Measurements from ENCODE around the gene ZDHHC13.

The ZDHHC13 gene

GRCh38 chr11:19187833-19188258, 70.9 kb downstream of the ZDHHC13 start:
- H3K4me1 ChIP-seq (ENCODE audit: insufficient read depth, low read length, severe bottlenecking), result no peaks in the 10 kb centered on the region
- no peak overlapping the region for H2AFZ ChIP-seq (ENCODE audit: low read length)
- no peak overlapping the region for H3K4me2 ChIP-seq (ENCODE audit: low read length)
- H3K36me3 ChIP-seq (ENCODE audit: insufficient read depth, low read length), result no peaks in the 10 kb centered on the region
- H3K9me3 ChIP-seq (ENCODE audit: low read length), result no peaks in the 10 kb centered on the region
- H4K20me1 ChIP-seq (ENCODE audit: insufficient read depth, low read length), result no peaks in the 10 kb centered on the region
- no peaks in the 10 kb centered on the region for H3F3A ChIP-seq (ENCODE audit: insufficient read depth, low read length)
- no peak overlapping the region for H3K4me3 ChIP-seq (ENCODE audit: low read depth, low read length, poor library complexity, severe bottlenecking)
- no peaks in the 10 kb centered on the region for H3K9me2 ChIP-seq (ENCODE audit: low read depth, low read length)
- TF ChIP-seq EZH2 (IDR thresholded peaks at IDR 0.05; ENCODE audit: borderline replicate concordance, low read length), result no peak
- no peak for TF ChIP-seq CTCF (IDR thresholded peaks at IDR 0.05; ENCODE audit: low read length)
- H3K27ac ChIP-seq (ENCODE audit: low read depth, low read length, poor library complexity, severe bottlenecking), result no peak overlapping the region
- no peaks in the 10 kb centered on the region for H3K27me3 ChIP-seq (ENCODE audit: insufficient read depth, low read length)
- H3K79me2 ChIP-seq (ENCODE audit: insufficient read depth, low read length), result no peaks in the 10 kb centered on the region
- H3K9ac ChIP-seq (ENCODE audit: low read length), result no peak overlapping the region

GRCh38 chr11:19191530-19192169, 74.7 kb downstream of the ZDHHC13 start:
- Histone ChIP-seq H3F3A (ENCODE audit: insufficient read depth, low read length) (no peaks in the 10 kb centered on the region), H3K9ac (ENCODE audit: low read length) (no peak overlapping the region), H3K79me2 (ENCODE audit: insufficient read depth, low read length) (no peaks in the 10 kb centered on the region), H3K27ac (ENCODE audit: low read depth, low read length, poor library complexity, severe bottlenecking) (no peak overlapping the region), H3K36me3 (ENCODE audit: insufficient read depth, low read length) (no peaks in the 10 kb centered on the region), H3K4me1 (ENCODE audit: insufficient read depth, low read length, severe bottlenecking) (no peaks in the 10 kb centered on the region), H3K4me2 (ENCODE audit: low read length) (no peak overlapping the region), H4K20me1 (ENCODE audit: insufficient read depth, low read length) (no peaks in the 10 kb centered on the region), H3K9me3 (ENCODE audit: low read length) (no peaks in the 10 kb centered on the region), H3K27me3 (ENCODE audit: insufficient read depth, low read length) (no peaks in the 10 kb centered on the region), H3K4me3 (ENCODE audit: low read depth, low read length, poor library complexity, severe bottlenecking) (no peak overlapping the region), H3K9me2 (ENCODE audit: low read depth, low read length) (no peaks in the 10 kb centered on the region), H2AFZ (ENCODE audit: low read length) (no peak overlapping the region)
- no peak for TF ChIP-seq EZH2 (IDR thresholded peaks at IDR 0.05; ENCODE audit: borderline replicate concordance, low read length)
- TF ChIP-seq CTCF (IDR thresholded peaks at IDR 0.05; ENCODE audit: low read length), result no peak

- no peak for TF ChIP-seq EZH2 (IDR thresholded peaks at IDR 0.05; ENCODE audit: borderline replicate concordance, low read length)
- TF ChIP-seq CTCF (IDR thresholded peaks at IDR 0.05; ENCODE audit: low read length), result no peak
- H3K9ac ChIP-seq (ENCODE audit: low read length), result no peak overlapping the region
- H3K4me2 ChIP-seq (ENCODE audit: low read length), result no peak overlapping the region
- H3K9me2 ChIP-seq (ENCODE audit: low read depth, low read length), result no peaks in the 10 kb centered on the region
- H3K79me2 ChIP-seq (ENCODE audit: insufficient read depth, low read length), result no peaks in the 10 kb centered on the region
- H3K27me3 ChIP-seq (ENCODE audit: insufficient read depth, low read length), result no peaks in the 10 kb centered on the region
- no peaks in the 10 kb centered on the region for H4K20me1 ChIP-seq (ENCODE audit: insufficient read depth, low read length)
- no peaks in the 10 kb centered on the region for H3K4me1 ChIP-seq (ENCODE audit: insufficient read depth, low read length, severe bottlenecking)
- H3F3A ChIP-seq (ENCODE audit: insufficient read depth, low read length), result no peaks in the 10 kb centered on the region
- no peak overlapping the region for H3K27ac ChIP-seq (ENCODE audit: low read depth, low read length, poor library complexity, severe bottlenecking)
- H2AFZ ChIP-seq (ENCODE audit: low read length), result no peak overlapping the region
- H3K4me3 ChIP-seq (ENCODE audit: low read depth, low read length, poor library complexity, severe bottlenecking), result no peak overlapping the region
- no peaks in the 10 kb centered on the region for H3K9me3 ChIP-seq (ENCODE audit: low read length)
- H3K36me3 ChIP-seq (ENCODE audit: insufficient read depth, low read length), result no peaks in the 10 kb centered on the region
Measured at GRCh38 chr11:19193916-19194315, 76.9 kb downstream of the ZDHHC13 start.

All from OCI-LY1 (cell line).